Ishikawa (cell line): ENCODE measurements around the gene TATDN2.

Experiments
- CEBPB ChIP-seq: IDR thresholded peaks from 2 replicates; pipeline ENCODE4 v1.6.1; 2012
- CREB1 ChIP-seq: IDR thresholded peaks from 2 replicates; pipeline ENCODE4 v1.6.1; 2012; ENCODE audit warnings: low read depth
- EGR1 ChIP-seq: IDR thresholded peaks from 2 replicates; pipeline ENCODE4 v1.6.1; 2012
- EP300 ChIP-seq: IDR thresholded peaks from 2 replicates; pipeline ENCODE4 v1.6.1; 2012; ENCODE audit warnings: borderline replicate concordance
- FOXM1 ChIP-seq: IDR thresholded peaks from 2 replicates; pipeline ENCODE4 v1.6.1; 2012; ENCODE audit warnings: low read depth, borderline replicate concordance
- MAX ChIP-seq: IDR thresholded peaks from 2 replicates; pipeline ENCODE4 v1.6.1; 2012
- NFIC ChIP-seq: IDR thresholded peaks from 2 replicates; pipeline ENCODE4 v1.6.1; 2012
- RAD21 ChIP-seq: IDR thresholded peaks from 2 replicates; pipeline ENCODE4 v1.6.1; 2012; ENCODE audit warnings: low read depth
- REST ChIP-seq: IDR thresholded peaks from 2 replicates; pipeline ENCODE4 v1.6.1; 2012; ENCODE audit warnings: low read depth, mild to moderate bottlenecking
- TAF1 ChIP-seq: IDR thresholded peaks from 2 replicates; pipeline ENCODE4 v1.6.1; 2012; ENCODE audit warnings: low read depth, mild to moderate bottlenecking
- TCF12 ChIP-seq: IDR thresholded peaks from 2 replicates; pipeline ENCODE4 v1.6.1; 2012; ENCODE audit warnings: low read depth
- TEAD4 ChIP-seq: IDR thresholded peaks from 2 replicates; pipeline ENCODE4 v1.6.1; 2012
- USF1 ChIP-seq: IDR thresholded peaks from 2 replicates; pipeline ENCODE4 v1.6.1; 2012
- YY1 ChIP-seq: IDR thresholded peaks from 2 replicates; pipeline ENCODE4 v1.6.1; 2012; ENCODE audit warnings: low read depth
- ZBTB7A ChIP-seq: IDR thresholded peaks from 2 replicates; pipeline ENCODE4 v1.6.1; 2012; ENCODE audit warnings: low read depth

The TATDN2 gene

GRCh38 chr3:10263646-10264363, 15.5 kb downstream of the TATDN2 start:
- TF ChIP-seq REST (no peak), EGR1 (0 out of 2 replicates have a peak, but pooled peaks have one; percentile 49)

DNA sequence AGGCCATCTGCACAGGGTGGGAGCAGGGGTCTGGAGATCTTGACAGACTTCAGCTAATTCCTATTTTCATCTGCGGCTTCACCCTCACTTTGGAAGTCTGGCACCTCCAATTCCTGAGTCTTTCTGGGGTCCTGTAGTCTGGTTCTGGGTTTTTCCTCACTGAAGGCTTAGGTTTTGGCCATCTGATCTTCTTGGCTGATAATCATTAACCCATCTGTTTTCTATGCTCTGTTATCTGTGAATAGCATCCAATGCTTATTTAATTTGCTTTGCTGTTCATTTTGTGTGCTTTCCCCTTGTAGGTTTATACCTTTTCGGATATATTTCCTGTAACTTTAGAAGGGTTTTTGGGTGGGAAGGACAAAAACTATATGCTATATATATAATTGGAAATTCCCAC, 17.6 kb downstream of the TATDN2 start:
- no peak for TF ChIP-seq NFIC
- no peak for TF ChIP-seq USF1
- TF ChIP-seq REST, result no peak
- no peak for TF ChIP-seq CEBPB
- no peak for TF ChIP-seq TCF12
- no peak for TF ChIP-seq TAF1
- no peak for TF ChIP-seq CREB1
- TF ChIP-seq RAD21, result no peak

DNA sequence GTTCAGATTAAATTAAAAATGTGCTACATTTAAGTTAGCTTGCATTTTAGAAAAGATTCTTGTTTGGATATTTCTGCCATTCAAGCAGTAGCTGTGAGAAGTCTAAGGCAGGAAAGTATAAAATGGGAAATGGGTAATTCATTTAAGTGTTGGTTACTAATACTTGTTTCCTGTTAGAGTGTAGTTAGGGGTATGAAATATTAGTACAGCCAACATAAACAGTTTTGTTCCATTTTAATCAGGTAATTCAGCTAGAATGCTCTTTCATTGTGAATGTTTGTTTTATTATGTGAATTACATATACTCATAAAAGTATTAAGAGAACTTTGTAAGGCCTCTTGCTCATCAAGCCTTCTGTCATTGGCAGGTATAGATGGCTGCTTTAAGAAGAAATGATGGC, 19.9 kb downstream of the TATDN2 start:
- TF ChIP-seq EGR1, result no peak
- no peak for TF ChIP-seq EP300
- no peak for TF ChIP-seq ZBTB7A
- no peak for TF ChIP-seq TAF1
- TF ChIP-seq RAD21, result no peak
- no peak for TF ChIP-seq MAX
- TF ChIP-seq USF1, result no peak
- TF ChIP-seq TCF12, result no peak
- TF ChIP-seq REST, result no peak
- TF ChIP-seq CREB1, result no peak
- no peak for TF ChIP-seq YY1
- TF ChIP-seq NFIC, result no peak
- no peak for TF ChIP-seq CEBPB
- TF ChIP-seq TEAD4, result no peak
- no peak for TF ChIP-seq FOXM1

DNA sequence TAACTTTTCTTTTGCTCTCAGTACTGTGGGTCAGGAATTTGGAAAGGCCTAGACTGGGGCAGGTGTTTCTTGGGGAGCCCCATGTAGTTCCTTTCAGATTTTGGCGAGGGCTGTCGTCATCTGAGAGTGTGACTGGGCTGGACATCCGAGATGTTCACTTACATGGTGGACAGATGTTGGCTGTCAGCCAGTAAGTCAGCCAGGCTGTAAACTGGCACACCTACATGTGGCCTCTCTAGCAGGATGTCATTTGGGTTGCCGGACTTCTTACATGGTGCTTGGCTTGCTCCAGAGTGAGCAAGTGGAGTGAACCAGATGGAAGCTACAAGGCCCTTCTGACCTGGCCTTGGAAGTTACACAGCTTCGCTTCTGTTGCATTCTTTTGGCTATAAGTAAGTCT, 20.7 kb downstream of the TATDN2 start:
- no peak for TF ChIP-seq MAX
- TF ChIP-seq FOXM1, result no peak
- TF ChIP-seq EP300, result no peak
- no peak for TF ChIP-seq REST
- no peak for TF ChIP-seq RAD21
- no peak for TF ChIP-seq EGR1
- TF ChIP-seq ZBTB7A, result no peak
- TF ChIP-seq CREB1, result no peak
- TF ChIP-seq TAF1, result no peak
- TF ChIP-seq TCF12, result no peak
- TF ChIP-seq TEAD4, result no peak
- no peak for TF ChIP-seq USF1
- no peak for TF ChIP-seq NFIC
- TF ChIP-seq YY1, result no peak
- TF ChIP-seq CEBPB, result no peak
